ENCODE results near the gene RREB1. TPM values are rescaled to one million over a fixed set of nuclear protein-coding genes. Genes with fewer than 3 reads are reported as not detected.
"Not testable (repeated sequence)": the region's sequence is repeated elsewhere in the genome, so short reads cannot be mapped to it uniquely, and the experiment has no call there.

Gene RREB1
- total RNA-seq, 1 experiment from 2014 or later, result 51.1 TPM

DNA sequence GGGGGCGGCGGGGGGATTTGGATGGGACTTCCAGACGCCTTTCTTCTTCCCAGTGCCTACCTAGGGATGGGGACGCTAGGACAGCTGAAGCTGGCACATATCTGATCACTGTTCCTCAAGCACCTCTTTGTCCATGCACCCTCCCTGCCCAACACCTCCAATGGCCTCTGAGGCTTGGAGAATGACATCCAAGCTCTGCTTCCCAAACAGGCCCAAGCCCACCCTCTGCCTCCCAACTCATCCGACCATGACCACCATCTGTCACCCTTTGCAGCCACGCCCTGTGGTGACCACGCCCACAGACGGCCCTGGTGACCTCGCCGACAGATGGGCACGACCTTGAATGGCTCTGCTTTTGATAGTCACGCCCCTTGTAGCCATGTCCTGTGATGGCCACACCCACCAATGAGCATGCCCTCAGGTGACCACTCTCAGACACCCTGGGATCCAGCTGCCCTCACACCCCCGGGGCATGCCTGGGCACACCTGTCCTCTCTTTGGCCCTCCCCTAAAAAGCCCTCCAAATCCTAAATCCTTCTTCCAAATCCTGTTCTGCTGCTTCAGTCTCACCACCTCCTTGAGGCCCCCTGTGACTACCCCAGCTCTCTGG, 154.2 kb downstream of the RREB1 start:
- ChIA-PET CTCF (interaction anchor here (2.4 kb wide), 1 partner anchor 14 kb away, joined by 7 read pairs; no protein-coding TSS in a partner anchor), POLR2A (no interaction called here)
- Mint-ChIP-seq H3K27me3 (ENCODE audit: insufficient read depth, unreplicated experiment) (no peaks in the 10 kb centered on the region), H3K27ac (ENCODE audit: unreplicated experiment) (peak overlapping the region; percentile 14), H3K4me1 (ENCODE audit: low read depth, unreplicated experiment) (peaks cover 17% of the 10 kb centered on the region), H3K4me3 (ENCODE audit: unreplicated experiment) (peak overlapping the region; percentile 86), H3K9me3 (ENCODE audit: unreplicated experiment) (no peaks in the 10 kb centered on the region), H3K36me3 (ENCODE audit: insufficient read depth, unreplicated experiment) (no peaks in the 10 kb centered on the region)
- H3K4me1 ChIP-seq, result peaks cover 13% of the 10 kb centered on the region
- no peaks in the 10 kb centered on the region for H3K27me3 ChIP-seq (replicated peaks; ENCODE audit: control insufficient read depth, insufficient read depth, low read length)
- no TSS peak for BruUV-seq (replicated peaks)
- intact Hi-C loops (cut with micrococcal nuclease; ENCODE audit: unreplicated experiment), result loop anchor here (5.0 kb wide), 1 partner anchor 540 kb away; no protein-coding TSS in a partner anchor
- TF ChIP-seq, protein P1, sequence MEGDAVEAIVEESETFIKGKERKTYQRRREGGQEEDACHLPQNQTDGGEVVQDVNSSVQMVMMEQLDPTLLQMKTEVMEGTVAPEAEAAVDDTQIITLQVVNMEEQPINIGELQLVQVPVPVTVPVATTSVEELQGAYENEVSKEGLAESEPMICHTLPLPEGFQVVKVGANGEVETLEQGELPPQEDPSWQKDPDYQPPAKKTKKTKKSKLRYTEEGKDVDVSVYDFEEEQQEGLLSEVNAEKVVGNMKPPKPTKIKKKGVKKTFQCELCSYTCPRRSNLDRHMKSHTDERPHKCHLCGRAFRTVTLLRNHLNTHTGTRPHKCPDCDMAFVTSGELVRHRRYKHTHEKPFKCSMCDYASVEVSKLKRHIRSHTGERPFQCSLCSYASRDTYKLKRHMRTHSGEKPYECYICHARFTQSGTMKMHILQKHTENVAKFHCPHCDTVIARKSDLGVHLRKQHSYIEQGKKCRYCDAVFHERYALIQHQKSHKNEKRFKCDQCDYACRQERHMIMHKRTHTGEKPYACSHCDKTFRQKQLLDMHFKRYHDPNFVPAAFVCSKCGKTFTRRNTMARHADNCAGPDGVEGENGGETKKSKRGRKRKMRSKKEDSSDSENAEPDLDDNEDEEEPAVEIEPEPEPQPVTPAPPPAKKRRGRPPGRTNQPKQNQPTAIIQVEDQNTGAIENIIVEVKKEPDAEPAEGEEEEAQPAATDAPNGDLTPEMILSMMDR (IDR thresholded peaks at IDR 0.05; ENCODE audit: insufficient read depth in 1 of 2, low read depth in 1 of 2, low read length in 1 of 2, severe bottlenecking in 1 of 2, unreplicated experiment in 1 of 2), result no peak
- peak overlapping the region; percentile 49 for H3K4me3 ChIP-seq (ENCODE audit: low read depth, low read length)
- DNase-seq, result peak; percentile 31 to 56
- no peaks in the 10 kb centered on the region for H3K9me3 ChIP-seq
- no peaks in the 10 kb centered on the region for H3K36me3 ChIP-seq (ENCODE audit: control insufficient read depth, insufficient read depth, low read length)

DNA sequence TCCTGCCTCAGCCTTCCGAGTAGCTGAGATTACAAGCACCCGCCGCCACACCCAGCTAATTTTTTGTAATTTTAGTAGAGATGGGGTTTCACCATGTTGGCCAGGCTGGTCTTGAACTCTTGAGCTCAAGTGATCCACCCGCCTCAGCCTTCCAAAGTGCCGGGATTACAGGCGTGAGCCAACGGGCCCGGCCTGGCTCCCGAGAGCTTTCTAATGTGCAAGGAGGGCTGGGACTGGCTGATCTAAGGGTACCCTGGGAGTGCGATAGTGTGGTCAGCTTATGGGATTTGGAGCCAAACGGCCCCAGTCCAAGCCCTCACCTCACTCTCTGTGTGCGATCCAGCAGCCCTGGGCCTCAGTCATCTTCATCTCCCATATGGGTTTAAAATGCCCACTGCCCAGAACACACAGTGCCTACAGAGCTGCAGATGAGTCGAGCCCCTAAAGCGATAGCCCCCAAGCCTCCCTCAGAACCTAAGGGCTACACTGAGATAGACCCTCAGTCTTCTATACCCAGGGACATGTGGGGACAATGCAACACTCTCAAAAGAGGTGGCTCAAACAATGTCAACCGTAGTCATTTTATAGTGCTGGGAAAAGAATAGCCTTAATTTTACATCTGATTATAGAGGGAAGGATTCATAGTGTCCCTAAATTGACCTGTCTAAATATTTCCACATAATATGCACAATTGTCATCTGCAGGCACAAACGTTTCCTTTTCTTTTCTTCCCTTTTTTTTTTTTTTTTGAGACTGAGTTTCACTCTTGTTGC, 155.2 kb downstream of the RREB1 start:
- H3K27me3 ChIP-seq (replicated peaks; ENCODE audit: control insufficient read depth, insufficient read depth, low read length), result no peaks in the 10 kb centered on the region
- Mint-ChIP-seq H3K36me3 (ENCODE audit: insufficient read depth, unreplicated experiment) (no peaks in the 10 kb centered on the region), H3K9me3 (ENCODE audit: unreplicated experiment) (no peaks in the 10 kb centered on the region), H3K27ac (ENCODE audit: unreplicated experiment) (no peak overlapping the region), H3K4me3 (ENCODE audit: unreplicated experiment) (no peak overlapping the region), H3K27me3 (ENCODE audit: insufficient read depth, unreplicated experiment) (no peaks in the 10 kb centered on the region), H3K4me1 (ENCODE audit: low read depth, unreplicated experiment) (peaks cover 17% of the 10 kb centered on the region)
- ChIA-PET CTCF (interaction anchor here (0.6 to 2.4 kb wide), 2 partner anchors 13 to 421 kb away, joined by 5 to 7 read pairs; no protein-coding TSS in a partner anchor), POLR2A (no interaction called here)
- BruUV-seq (replicated peaks), result no TSS peak
- H3K4me1 ChIP-seq, result peaks cover 13% of the 10 kb centered on the region
- no peak overlapping the region for H3K4me3 ChIP-seq (ENCODE audit: low read depth, low read length)
- TF ChIP-seq, protein P1 (IDR thresholded peaks at IDR 0.05; ENCODE audit: insufficient read depth in 1 of 2, low read depth in 1 of 2, low read length in 1 of 2, severe bottlenecking in 1 of 2, unreplicated experiment in 1 of 2), result no peak
- no peaks in the 10 kb centered on the region for H3K36me3 ChIP-seq (ENCODE audit: control insufficient read depth, insufficient read depth, low read length)
- DNase-seq, result no peak
- no peaks in the 10 kb centered on the region for H3K9me3 ChIP-seq
- intact Hi-C loops (cut with micrococcal nuclease; ENCODE audit: unreplicated experiment), result loop anchor here (5.0 kb wide), 1 partner anchor 541 kb away; no protein-coding TSS in a partner anchor

DNA sequence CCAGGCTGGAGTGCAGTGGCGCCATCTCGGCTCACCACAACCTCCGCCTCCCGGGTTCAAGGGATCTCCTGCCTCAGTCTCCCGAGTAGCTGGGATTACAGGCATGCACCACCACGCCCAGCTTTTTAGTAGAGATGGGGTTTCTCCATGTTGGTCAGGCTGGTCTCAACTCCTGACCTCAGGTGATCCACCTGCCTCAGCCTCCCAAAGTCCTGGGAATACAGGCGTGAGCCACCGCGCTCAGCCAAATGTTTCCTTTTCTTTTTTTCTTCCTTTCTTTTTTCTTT, 155.7 kb downstream of the RREB1 start:
- BruUV-seq (replicated peaks); H3K4me3 Mint-ChIP-seq (ENCODE audit: unreplicated experiment); DNase-seq; H3K27ac Mint-ChIP-seq (ENCODE audit: unreplicated experiment); H3K36me3 Mint-ChIP-seq (ENCODE audit: insufficient read depth, unreplicated experiment); H3K9me3 ChIP-seq; H3K9me3 Mint-ChIP-seq (ENCODE audit: unreplicated experiment); H3K27me3 ChIP-seq (replicated peaks; ENCODE audit: control insufficient read depth, insufficient read depth, low read length); POLR2A ChIA-PET; H3K36me3 ChIP-seq (ENCODE audit: control insufficient read depth, insufficient read depth, low read length); H3K27me3 Mint-ChIP-seq (ENCODE audit: insufficient read depth, unreplicated experiment); H3K4me3 ChIP-seq (ENCODE audit: low read depth, low read length); CTCF ChIA-PET: not testable (repeated sequence)
- H3K4me1 Mint-ChIP-seq (ENCODE audit: low read depth, unreplicated experiment), result peaks cover 17% of the 10 kb centered on the region
- H3K4me1 ChIP-seq, result peaks cover 13% of the 10 kb centered on the region
- intact Hi-C loops (cut with micrococcal nuclease; ENCODE audit: unreplicated experiment), result loop anchor here (5.0 kb wide), 1 partner anchor 541 kb away; no protein-coding TSS in a partner anchor

Measured in Caco-2 (cell line).